A549 (cell line): ENCODE data around the gene NOS3. TPM values are rescaled to one million over a fixed set of nuclear protein-coding genes. Genes with fewer than 3 reads are reported as not detected.
A peak's percentile ranks its signal among the peaks of the same experiment; 100 is the strongest.
"Not testable (repeated sequence)": the region's sequence is repeated elsewhere in the genome, so short reads cannot be mapped to it uniquely, and the experiment has no call there.

Experiments
- ATAC-seq, 2 experiments: fragments of 200-7000 bp in 1 of 2; fragments of >200 bp in 1 of 2; cut with Nextera tagmentation in 1 of 2; cut with Tn5 transposase in 1 of 2; 3 replicates each; pipeline versions ENCODE4 v1.8.0 to v1.9.1; 2018 to 2020; ENCODE audit warnings: mild to moderate bottlenecking in 1 of 2, moderate library complexity in 1 of 2
- CTCF ChIA-PET: fragments of 300-600 bp; sonication (Branson Sonifier 250); formaldehyde crosslinking; extraction: SDS; loops from one replicate; lab custom pipeline; 2021; ENCODE audit warnings: antibody characterized with exemption, inconsistent platforms; lab: Yijun Ruan, JAX
- POLR2A ChIA-PET: fragments of 350-600 bp; formaldehyde crosslinking; extraction: SDS; loops from one replicate; lab custom pipeline; 2021; ENCODE audit warnings: antibody characterized with exemption, inconsistent platforms; lab: Yijun Ruan, JAX
- DNase-seq, 2 experiments: peaks; one replicate each; pipeline versions ENCODE4 v3.0.0 to v3.0.0-alpha.2; 2011 to 2016; ENCODE audit warnings: low read depth in 1 of 2, low spot score in 1 of 2
- FAIRE-seq: peaks from 2 replicates; lab custom pipeline; 2011; peaks lifted over from hg19 to GRCh38; lab: Jason Lieb, UNC
- H3K27ac ChIP-seq, 2 experiments: fragments of >200 bp; sonication (Bioruptor Twin); formaldehyde crosslinking; 3 replicates each; pipeline ENCODE4 v1.5.1; 2016 to 2017
- H3K4me1 ChIP-seq: fragments of >200 bp; sonication (Bioruptor Twin); formaldehyde crosslinking; 3 replicates; pipeline ENCODE4 v1.6.1; 2016
- H3K4me2 ChIP-seq: fragments of >200 bp; sonication (Bioruptor Twin); formaldehyde crosslinking; 3 replicates; pipeline ENCODE4 v1.6.1; 2016
- H3K4me3 ChIP-seq: fragments of >200 bp; sonication (Bioruptor Twin); formaldehyde crosslinking; 3 replicates; pipeline ENCODE4 v1.5.1; 2016
- H3K9me3 ChIP-seq: fragments of >200 bp; sonication (Bioruptor Twin); formaldehyde crosslinking; 3 replicates; pipeline ENCODE4 v1.6.1; 2016
- CBX2 ChIP-seq: fragments of 200-600 bp; sonication (generic); IDR thresholded peaks from 2 replicates; pipeline ENCODE4 v1.6.1; 2016; ENCODE audit warnings: low read depth, mild to moderate bottlenecking, borderline replicate concordance
- CHD4 ChIP-seq: fragments of 200-600 bp; sonication (generic); IDR thresholded peaks from 2 replicates; pipeline ENCODE4 v1.6.1; 2016; ENCODE audit warnings: antibody characterized with exemption, mild to moderate bottlenecking, borderline replicate concordance
- EHF ChIP-seq: fragments of 250-450 bp; sonication (Bioruptor Pico); IDR thresholded peaks from 2 replicates; pipeline ENCODE4 v1.5.0; 2020; ENCODE audit warnings: mild to moderate bottlenecking
- EHMT2 ChIP-seq: fragments of 200-600 bp; sonication (generic); IDR thresholded peaks from 2 replicates; pipeline ENCODE4 v1.6.1; 2016; ENCODE audit warnings: antibody characterized with exemption, low read depth, mild to moderate bottlenecking, moderate library complexity
- FOSL2 ChIP-seq, 2 experiments: fragments of 450-650 bp in 1 of 2; fragments of >200 bp in 1 of 2; sonication (Bioruptor Twin) in 1 of 2; formaldehyde crosslinking; IDR thresholded peaks; 2 replicates each; pipeline versions ENCODE4 v1.5.0 to v1.6.1; 2016 to 2020; ENCODE audit warnings: mild to moderate bottlenecking in 1 of 2, moderate library complexity in 1 of 2
- HES2 ChIP-seq: fragments of >200 bp; sonication (Bioruptor Twin); formaldehyde crosslinking; IDR thresholded peaks from 2 replicates; pipeline ENCODE4 v1.6.1; 2016
- MAFK ChIP-seq: fragments of 450-650 bp; IDR thresholded peaks from 2 replicates; pipeline ENCODE4 v1.6.1; 2014; ENCODE audit not compliant: partially characterized antibody
- PBX3 ChIP-seq: IDR thresholded peaks from 2 replicates; pipeline ENCODE4 v1.6.1; 2012
- POLR2AphosphoS2 ChIP-seq: conservative IDR thresholded peaks from 2 replicates; pipeline ENCODE4 v1.6.1; 2012; ENCODE audit warnings: low read length, improper control_type of control experiment, inconsistent platforms
- RARB ChIP-seq: fragments of 250-450 bp; sonication (Bioruptor Pico); IDR thresholded peaks from 2 replicates; pipeline ENCODE4 v1.8.0; 2021; ENCODE audit warnings: mild to moderate bottlenecking, moderate library complexity
- RCOR1 ChIP-seq: fragments of 150-350 bp; IDR thresholded peaks from 2 replicates; pipeline ENCODE4 v1.6.1; 2014; ENCODE audit warnings: antibody characterized with exemption, low read length, low read depth
- RFX5 ChIP-seq: fragments of 450-650 bp; IDR thresholded peaks from 2 replicates; pipeline ENCODE4 v1.7.1; 2014; ENCODE audit warnings: antibody characterized with exemption, mild to moderate bottlenecking, moderate library complexity
- ZSCAN20 ChIP-seq: fragments of 250-450 bp; sonication (Bioruptor Pico); IDR thresholded peaks from 2 replicates; pipeline ENCODE4 v1.8.0; 2022; ENCODE audit warnings: mild to moderate bottlenecking, moderate library complexity
- WGBS: methylation state at CpG from one replicate; pipeline ENCODE4 v1.1.6; 2017; ENCODE audit errors: missing lambda C conversion rate; 5-methylcytosine and 5-hydroxymethylcytosine counted together
- polyA plus RNA-seq, 4 experiments: library from polyadenylated mRNA; depleted of rRNA in 3 of 4; stranded (reverse); fragments of >200 nt; fragmentation: RNase III in 1 of 4; extraction: RNeasy Plus Mini Kit Qiagen cat#74134 plus additional on column Dnase treatment in 1 of 4; gene quantifications; 2 replicates in 3 of 4; 3 replicates in 1 of 4; pipeline ENCODE4 v1.2.3, GENCODE V29; 2011 to 2017

The NOS3 gene
- polyA plus RNA-seq, 2 of the 4 experiments (the other 2 are of a cell fraction) = 0.52 to 0.71 TPM

GRCh38 chr7:151024435-151025056 lies 33.7 kb downstream of the NOS3 start, which contains the start of gene ATG9B:
Gene ATG9B, minus strand, starts transcription at chr7:151024494. Its CDS starts 71 bp downstream, at chr7:151024423.
- ATAC-seq (no peak), FAIRE-seq (no peak), DNase-seq (no peak)
- Histone ChIP-seq H3K27ac (0 out of 6 replicates have a peak within 1 kb of the TSS, but pooled peaks of 1 of the 2 experiments have one; percentile 13), H3K9me3 (no peaks in the 10 kb centered on the region), H3K4me2 (no peak within 1 kb of the TSS), H3K4me3 (no peak within 1 kb of the TSS), H3K4me1 (peaks cover 16% of the 10 kb centered on the region; the same call in 2 of the 3 replicates)
- ChIA-PET CTCF (interaction anchor here (0.9 to 9.0 kb wide), 8 partner anchors 12 to 126 kb away, joined by 3 to 110 read pairs (median 4); no protein-coding TSS in a partner anchor), POLR2A (no interaction called here)
- WGBS = 59% methylated on average over 4 of the region's 4 CpGs
- no peak for TF ChIP-seq RARB (CRISPR knock-in tag)
- TF ChIP-seq POLR2AphosphoS2 = no peak
- TF ChIP-seq EHMT2 = no peak
- TF ChIP-seq HES2 = no peak
- no peak for TF ChIP-seq RFX5
- TF ChIP-seq CHD4 = no peak
- no peak for TF ChIP-seq PBX3
- no peak for TF ChIP-seq CBX2
- TF ChIP-seq RCOR1 = no peak
- TF ChIP-seq, all 56 proteins: peak for 0

GRCh38 chr7:151025924-151026671 lies 35.3 kb downstream of the NOS3 start:
- TF ChIP-seq ZSCAN20 = no peak
- peak; percentile 75 for TF ChIP-seq MAFK
- no peak for TF ChIP-seq FOSL2 (IDR thresholded peaks at IDR 0.05)
- 0 out of 2 replicates have a peak, but pooled peaks have one; percentile 21 for TF ChIP-seq FOSL2 (CRISPR knock-in tag; IDR thresholded peaks at IDR 0.05)
- DNase-seq = peak in 1 of 2 experiments; percentile 49
- WGBS = 61% methylated on average over 4 of the region's 4 CpGs
- Histone ChIP-seq H3K9me3 (no peaks in the 10 kb centered on the region), H3K27ac (0 out of 6 replicates have a peak overlapping the region, but pooled peaks of 1 of the 2 experiments have one; percentile 20), H3K4me2 (no peak overlapping the region), H3K4me3 (no peak overlapping the region), H3K4me1 (peaks cover 21% of the 10 kb centered on the region; the same call in 2 of the 3 replicates)
- POLR2A ChIA-PET = no interaction called here
- ATAC-seq = no peak
- CTCF ChIA-PET = interaction anchor here (0.8 to 3.3 kb wide), 5 partner anchors 8 to 85 kb away, joined by 3 to 15 read pairs (median 4); no protein-coding TSS in a partner anchor
- FAIRE-seq = no peak

GRCh38 chr7:151026771-151027727 lies 36.2 kb downstream of the NOS3 start:
- Histone ChIP-seq H3K27ac (peak overlapping the region in 1 of 2 experiments; percentile 83; a peak in 2 of 6 replicates), H3K4me1 (peaks cover 21% of the 10 kb centered on the region; the same call in 2 of the 3 replicates), H3K4me2 (peak overlapping the region; percentile 74)
- 49% methylated on average over 19 of the region's 19 CpGs for WGBS
- not testable (repeated sequence) for H3K4me3 ChIP-seq, DNase-seq, FAIRE-seq, ATAC-seq, H3K9me3 ChIP-seq
- POLR2A ChIA-PET = interaction anchor here (0.8 to 1.5 kb wide), 6 partner anchors 8 to 649 kb away, joined by 3 to 6 read pairs (median 4); partner anchors contain the start of genes ABCF2 and CDK5
- TF ChIP-seq ZSCAN20 = 0 out of 2 replicates have a peak, but pooled peaks have one; percentile 18
- 0 out of 2 replicates have a peak, but pooled peaks have one; percentile 56 for TF ChIP-seq EHF (CRISPR knock-in tag)
- CTCF ChIA-PET = interaction anchor here (1.4 to 3.6 kb wide), 8 partner anchors 9 to 85 kb away, joined by 4 to 28 read pairs (median 14); no protein-coding TSS in a partner anchor
